K562 (cell line): ENCODE results near the gene SHMT1. TPM values are rescaled to one million over a fixed set of nuclear protein-coding genes. Genes with fewer than 3 reads are reported as not detected.
A peak's percentile ranks its signal among the peaks of the same experiment; 100 is the strongest.

ENCODE experiments used
- GTF2A2 ChIP-seq: IDR thresholded peaks from 2 replicates; pipeline ENCODE4 v1.6.1; 2016; ENCODE audit warnings: mild to moderate bottlenecking, missing genetic modification characterization, missing compliant biosample characterization
- HNRNPK ChIP-seq: fragments of 200-400 bp; formaldehyde crosslinking; IDR thresholded peaks from one replicate; pipeline ENCODE4 v1.6.1; 2018; ENCODE audit warnings: mild to moderate bottlenecking, low read depth, low read length; ENCODE audit not compliant: poor library complexity, severe bottlenecking
- KDM1A ChIP-seq, 2 experiments: fragments of 450-650 bp; IDR thresholded peaks; 2 replicates each; pipeline ENCODE4 v1.6.1; 2016; ENCODE audit warnings: mild to moderate bottlenecking in 2 of 2
- RBBP5 ChIP-seq: fragments of 200-600 bp; sonication (generic); IDR thresholded peaks from 2 replicates; pipeline ENCODE4 v1.6.1; 2012; ENCODE audit warnings: borderline replicate concordance, mild to moderate bottlenecking, low read length, control low read depth, inconsistent platforms; ENCODE audit not compliant: insufficient read depth, poor library complexity, severe bottlenecking
- RCOR1 ChIP-seq, 2 experiments: IDR thresholded peaks; 2 replicates each; pipeline ENCODE4 v1.6.1; 2012; ENCODE audit warnings: low read depth in 2 of 2, low read length in 2 of 2, borderline replicate concordance in 1 of 2, improper control_type of control experiment in 1 of 2
- SNRNP70 ChIP-seq: fragments of 200-400 bp; formaldehyde crosslinking; optimal IDR thresholded peaks from 2 replicates; pipeline ENCODE3; 2017; ENCODE audit warnings: low read depth, low read length
- ZNF217 ChIP-seq: sonication (generic); formaldehyde crosslinking; IDR thresholded peaks from 2 replicates; pipeline ENCODE4 v1.8.0; 2022; ENCODE audit warnings: mild to moderate bottlenecking, missing genetic modification reagents
- polyA plus RNA-seq, 8 experiments: library from polyadenylated mRNA; depleted of rRNA in 4 of 8; stranded (reverse) in 5 of 8; unstranded in 3 of 8; fragments of >200 nt; fragmentation: Nextera tagmentation in 2 of 8; fragmentation: Illumina TruSeq in 1 of 8; extraction: Ambion mirVana in 2 of 8; extraction: Trizol in 1 of 8; gene quantifications; 2 replicates each; pipeline versions ENCODE4 v1.2.1 to v1.2.3, GENCODE V29; 2011 to 2014; ENCODE audit warnings: inconsistent platforms in 1 of 8, missing spikeins in 1 of 8
- total RNA-seq, 7 experiments: library from RNA; depleted of rRNA in 6 of 7; stranded (reverse); fragments of >200 nt in 6 of 7; fragmentation: Illumina TruSeq in 2 of 7; extraction: Trizol in 2 of 7; gene quantifications; 2 replicates each; pipeline versions ENCODE4 v1.2.1 to v1.2.3, GENCODE V29; 2011 to 2021; ENCODE audit warnings: low replicate concordance in 1 of 7
- TF ChIP-seq, protein P1 (sequence below): fragments of 250-450 bp; sonication (Bioruptor Pico); IDR thresholded peaks from 2 replicates; pipeline ENCODE4 v1.8.0; 2022; ENCODE audit warnings: moderate library complexity, mild to moderate bottlenecking, inconsistent platforms
- TF ChIP-seq, protein P2 (sequence below): fragments of 200-600 bp; sonication (generic); IDR thresholded peaks from one replicate; pipeline ENCODE4 v1.6.1; 2012; ENCODE audit warnings: mild to moderate bottlenecking, low read depth, low read length, inconsistent platforms
- TF ChIP-seq, protein P3 (sequence below), 2 experiments: fragments of 200-800 bp in 1 of 2; sonication (Bioruptor generic) in 1 of 2; sonication (generic) in 1 of 2; formaldehyde crosslinking in 1 of 2; IDR thresholded peaks in 1 of 2; conservative IDR thresholded peaks in 1 of 2; 2 replicates each; pipeline versions ENCODE4 v1.5.0 to v1.6.1; 2016 to 2020; ENCODE audit warnings: missing compliant biosample characterization in 1 of 2, missing genetic modification characterization in 1 of 2, missing genetic modification reagents in 1 of 2

SHMT1 gene
- total and polyA plus RNA-seq, 9 of the 15 experiments (the other 6 are each of a cell fraction or from before 2014, with no cell fraction given): 3.3 to 31.2 (median 23.3) TPM

DNA sequence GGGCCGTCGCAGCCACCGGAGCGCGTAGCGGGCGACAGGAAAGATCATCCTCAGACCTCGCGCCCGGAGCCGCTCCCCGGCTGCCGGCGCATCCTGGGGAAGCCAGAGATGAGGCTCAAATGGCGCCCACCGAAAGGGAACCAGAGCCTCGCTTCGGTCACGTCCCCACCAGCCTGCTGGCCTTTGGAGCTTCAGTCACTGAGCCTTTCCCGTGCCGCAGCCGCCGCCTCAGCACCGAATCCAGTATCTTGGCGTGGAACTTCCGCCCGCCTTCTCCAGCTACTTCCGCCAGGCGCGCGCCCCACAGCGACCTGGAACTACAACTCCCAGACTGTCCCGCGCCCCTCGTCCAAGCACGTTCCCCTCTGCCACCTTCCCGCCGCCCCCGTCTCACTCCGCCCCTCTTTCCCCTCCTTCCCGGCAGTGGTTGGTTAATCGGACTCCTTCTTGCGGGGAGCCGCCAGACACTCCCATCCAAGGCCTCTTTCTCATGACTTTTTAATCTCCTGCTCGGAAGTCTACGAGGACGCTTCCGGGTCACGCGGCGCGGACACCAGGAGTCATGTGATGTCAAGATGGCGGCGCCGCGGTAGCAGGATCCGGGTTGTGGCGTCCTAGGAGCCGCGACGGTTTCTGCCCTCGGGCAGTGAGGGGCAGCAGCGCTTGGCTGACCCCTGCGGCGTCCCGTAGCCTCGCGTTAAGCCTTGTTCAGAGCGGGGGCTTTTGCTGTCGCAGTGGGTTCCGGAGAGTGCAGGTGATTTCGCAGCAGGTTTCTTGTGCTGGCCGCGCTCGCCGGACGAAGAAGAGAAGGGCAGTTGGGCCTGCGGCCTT, 48.4 kb downstream of the SHMT1 start, which contains the start of the genes SMCR8 and TOP3A (continued):
- TF ChIP-seq, protein P1, sequence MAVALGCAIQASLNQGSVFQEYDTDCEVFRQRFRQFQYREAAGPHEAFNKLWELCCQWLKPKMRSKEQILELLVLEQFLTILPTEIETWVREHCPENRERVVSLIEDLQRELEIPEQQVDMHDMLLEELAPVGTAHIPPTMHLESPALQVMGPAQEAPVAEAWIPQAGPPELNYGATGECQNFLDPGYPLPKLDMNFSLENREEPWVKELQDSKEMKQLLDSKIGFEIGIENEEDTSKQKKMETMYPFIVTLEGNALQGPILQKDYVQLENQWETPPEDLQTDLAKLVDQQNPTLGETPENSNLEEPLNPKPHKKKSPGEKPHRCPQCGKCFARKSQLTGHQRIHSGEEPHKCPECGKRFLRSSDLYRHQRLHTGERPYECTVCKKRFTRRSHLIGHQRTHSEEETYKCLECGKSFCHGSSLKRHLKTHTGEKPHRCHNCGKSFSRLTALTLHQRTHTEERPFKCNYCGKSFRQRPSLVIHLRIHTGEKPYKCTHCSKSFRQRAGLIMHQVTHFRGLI (CRISPR knock-in tag): no peak
- no peak for TF ChIP-seq ZNF217 (CRISPR knock-in tag)
- TF ChIP-seq HNRNPK: no peak
- TF ChIP-seq KDM1A (IDR thresholded peaks at IDR 0.05): no peak
- TF ChIP-seq GTF2A2 (tag): no peak
- TF ChIP-seq, protein P2, sequence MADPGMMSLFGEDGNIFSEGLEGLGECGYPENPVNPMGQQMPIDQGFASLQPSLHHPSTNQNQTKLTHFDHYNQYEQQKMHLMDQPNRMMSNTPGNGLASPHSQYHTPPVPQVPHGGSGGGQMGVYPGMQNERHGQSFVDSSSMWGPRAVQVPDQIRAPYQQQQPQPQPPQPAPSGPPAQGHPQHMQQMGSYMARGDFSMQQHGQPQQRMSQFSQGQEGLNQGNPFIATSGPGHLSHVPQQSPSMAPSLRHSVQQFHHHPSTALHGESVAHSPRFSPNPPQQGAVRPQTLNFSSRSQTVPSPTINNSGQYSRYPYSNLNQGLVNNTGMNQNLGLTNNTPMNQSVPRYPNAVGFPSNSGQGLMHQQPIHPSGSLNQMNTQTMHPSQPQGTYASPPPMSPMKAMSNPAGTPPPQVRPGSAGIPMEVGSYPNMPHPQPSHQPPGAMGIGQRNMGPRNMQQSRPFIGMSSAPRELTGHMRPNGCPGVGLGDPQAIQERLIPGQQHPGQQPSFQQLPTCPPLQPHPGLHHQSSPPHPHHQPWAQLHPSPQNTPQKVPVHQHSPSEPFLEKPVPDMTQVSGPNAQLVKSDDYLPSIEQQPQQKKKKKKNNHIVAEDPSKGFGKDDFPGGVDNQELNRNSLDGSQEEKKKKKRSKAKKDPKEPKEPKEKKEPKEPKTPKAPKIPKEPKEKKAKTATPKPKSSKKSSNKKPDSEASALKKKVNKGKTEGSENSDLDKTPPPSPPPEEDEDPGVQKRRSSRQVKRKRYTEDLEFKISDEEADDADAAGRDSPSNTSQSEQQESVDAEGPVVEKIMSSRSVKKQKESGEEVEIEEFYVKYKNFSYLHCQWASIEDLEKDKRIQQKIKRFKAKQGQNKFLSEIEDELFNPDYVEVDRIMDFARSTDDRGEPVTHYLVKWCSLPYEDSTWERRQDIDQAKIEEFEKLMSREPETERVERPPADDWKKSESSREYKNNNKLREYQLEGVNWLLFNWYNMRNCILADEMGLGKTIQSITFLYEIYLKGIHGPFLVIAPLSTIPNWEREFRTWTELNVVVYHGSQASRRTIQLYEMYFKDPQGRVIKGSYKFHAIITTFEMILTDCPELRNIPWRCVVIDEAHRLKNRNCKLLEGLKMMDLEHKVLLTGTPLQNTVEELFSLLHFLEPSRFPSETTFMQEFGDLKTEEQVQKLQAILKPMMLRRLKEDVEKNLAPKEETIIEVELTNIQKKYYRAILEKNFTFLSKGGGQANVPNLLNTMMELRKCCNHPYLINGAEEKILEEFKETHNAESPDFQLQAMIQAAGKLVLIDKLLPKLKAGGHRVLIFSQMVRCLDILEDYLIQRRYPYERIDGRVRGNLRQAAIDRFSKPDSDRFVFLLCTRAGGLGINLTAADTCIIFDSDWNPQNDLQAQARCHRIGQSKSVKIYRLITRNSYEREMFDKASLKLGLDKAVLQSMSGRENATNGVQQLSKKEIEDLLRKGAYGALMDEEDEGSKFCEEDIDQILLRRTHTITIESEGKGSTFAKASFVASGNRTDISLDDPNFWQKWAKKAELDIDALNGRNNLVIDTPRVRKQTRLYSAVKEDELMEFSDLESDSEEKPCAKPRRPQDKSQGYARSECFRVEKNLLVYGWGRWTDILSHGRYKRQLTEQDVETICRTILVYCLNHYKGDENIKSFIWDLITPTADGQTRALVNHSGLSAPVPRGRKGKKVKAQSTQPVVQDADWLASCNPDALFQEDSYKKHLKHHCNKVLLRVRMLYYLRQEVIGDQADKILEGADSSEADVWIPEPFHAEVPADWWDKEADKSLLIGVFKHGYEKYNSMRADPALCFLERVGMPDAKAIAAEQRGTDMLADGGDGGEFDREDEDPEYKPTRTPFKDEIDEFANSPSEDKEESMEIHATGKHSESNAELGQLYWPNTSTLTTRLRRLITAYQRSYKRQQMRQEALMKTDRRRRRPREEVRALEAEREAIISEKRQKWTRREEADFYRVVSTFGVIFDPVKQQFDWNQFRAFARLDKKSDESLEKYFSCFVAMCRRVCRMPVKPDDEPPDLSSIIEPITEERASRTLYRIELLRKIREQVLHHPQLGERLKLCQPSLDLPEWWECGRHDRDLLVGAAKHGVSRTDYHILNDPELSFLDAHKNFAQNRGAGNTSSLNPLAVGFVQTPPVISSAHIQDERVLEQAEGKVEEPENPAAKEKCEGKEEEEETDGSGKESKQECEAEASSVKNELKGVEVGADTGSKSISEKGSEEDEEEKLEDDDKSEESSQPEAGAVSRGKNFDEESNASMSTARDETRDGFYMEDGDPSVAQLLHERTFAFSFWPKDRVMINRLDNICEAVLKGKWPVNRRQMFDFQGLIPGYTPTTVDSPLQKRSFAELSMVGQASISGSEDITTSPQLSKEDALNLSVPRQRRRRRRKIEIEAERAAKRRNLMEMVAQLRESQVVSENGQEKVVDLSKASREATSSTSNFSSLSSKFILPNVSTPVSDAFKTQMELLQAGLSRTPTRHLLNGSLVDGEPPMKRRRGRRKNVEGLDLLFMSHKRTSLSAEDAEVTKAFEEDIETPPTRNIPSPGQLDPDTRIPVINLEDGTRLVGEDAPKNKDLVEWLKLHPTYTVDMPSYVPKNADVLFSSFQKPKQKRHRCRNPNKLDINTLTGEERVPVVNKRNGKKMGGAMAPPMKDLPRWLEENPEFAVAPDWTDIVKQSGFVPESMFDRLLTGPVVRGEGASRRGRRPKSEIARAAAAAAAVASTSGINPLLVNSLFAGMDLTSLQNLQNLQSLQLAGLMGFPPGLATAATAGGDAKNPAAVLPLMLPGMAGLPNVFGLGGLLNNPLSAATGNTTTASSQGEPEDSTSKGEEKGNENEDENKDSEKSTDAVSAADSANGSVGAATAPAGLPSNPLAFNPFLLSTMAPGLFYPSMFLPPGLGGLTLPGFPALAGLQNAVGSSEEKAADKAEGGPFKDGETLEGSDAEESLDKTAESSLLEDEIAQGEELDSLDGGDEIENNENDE: no peak
- TF ChIP-seq, protein P3, sequence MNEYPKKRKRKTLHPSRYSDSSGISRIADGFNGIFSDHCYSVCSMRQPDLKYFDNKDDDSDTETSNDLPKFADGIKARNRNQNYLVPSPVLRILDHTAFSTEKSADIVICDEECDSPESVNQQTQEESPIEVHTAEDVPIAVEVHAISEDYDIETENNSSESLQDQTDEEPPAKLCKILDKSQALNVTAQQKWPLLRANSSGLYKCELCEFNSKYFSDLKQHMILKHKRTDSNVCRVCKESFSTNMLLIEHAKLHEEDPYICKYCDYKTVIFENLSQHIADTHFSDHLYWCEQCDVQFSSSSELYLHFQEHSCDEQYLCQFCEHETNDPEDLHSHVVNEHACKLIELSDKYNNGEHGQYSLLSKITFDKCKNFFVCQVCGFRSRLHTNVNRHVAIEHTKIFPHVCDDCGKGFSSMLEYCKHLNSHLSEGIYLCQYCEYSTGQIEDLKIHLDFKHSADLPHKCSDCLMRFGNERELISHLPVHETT (CRISPR knock-in tag; conservative IDR thresholded peaks at IDR 0.05 in 1 of 2, IDR thresholded peaks at IDR 0.05 in 1 of 2): peak in 1 of 2 experiments; percentile 72; a peak in 1 of 4 replicates
- TF ChIP-seq SNRNP70: no peak
- TF ChIP-seq RBBP5: no peak
- 0 out of 4 replicates have a peak, but pooled peaks of 1 of the 2 experiments have one; percentile 8 for TF ChIP-seq RCOR1 (IDR thresholded peaks at IDR 0.05; ENCODE audit: borderline replicate concordance in 1 of 2, low read depth in 2 of 2, low read length in 2 of 2)
